Neutrophil (primary cell): Measurements from ENCODE around the gene MAMDC2.

ENCODE experiments used
- H3K27ac ChIP-seq: fragments of 200-600 bp; sonication (generic); 2 replicates; pipeline ENCODE4 v1.5.1; 2016; ENCODE audit warnings: mild to moderate bottlenecking, moderate library complexity
- H3K27me3 ChIP-seq: fragments of 200-600 bp; sonication (generic); 2 replicates; pipeline ENCODE4 v1.6.0; 2016; ENCODE audit warnings: mild to moderate bottlenecking
- H3K36me3 ChIP-seq: fragments of 200-600 bp; sonication (generic); 2 replicates; pipeline ENCODE4 v1.5.1; 2017
- H3K4me1 ChIP-seq, 2 experiments: fragments of 200-600 bp in 1 of 2; sonication (generic) in 1 of 2; 1 replicate in 1 of 2; 2 replicates in 1 of 2; pipeline versions ENCODE4 v1.5.1 to v1.6.1; 2013 to 2016; ENCODE audit warnings: low read depth in 1 of 2, low read length in 1 of 2, mild to moderate bottlenecking in 1 of 2, moderate library complexity in 1 of 2; ENCODE audit not compliant: control insufficient read depth in 1 of 2, insufficient read depth in 1 of 2
- H3K4me3 ChIP-seq, 2 experiments: fragments of 200-600 bp in 1 of 2; sonication (generic) in 1 of 2; 1 replicate in 1 of 2; 2 replicates in 1 of 2; pipeline ENCODE4 v1.5.1; 2013 to 2016; ENCODE audit warnings: low read depth in 1 of 2, low read length in 1 of 2, mild to moderate bottlenecking in 1 of 2, moderate library complexity in 1 of 2
- H3K9me3 ChIP-seq: fragments of 200-600 bp; sonication (generic); 2 replicates; pipeline ENCODE4 v1.5.1; 2016
- CTCF ChIP-seq: fragments of 200-600 bp; sonication (generic); IDR thresholded peaks from 2 replicates; pipeline ENCODE4 v1.5.1; 2016; ENCODE audit warnings: antibody characterized with exemption

MAMDC2 gene

GRCh38 chr9:70133253-70134208, 89.9 kb downstream of the MAMDC2 start:
- no peak overlapping the region for H3K4me3 ChIP-seq
- no peaks in the 10 kb centered on the region for H3K36me3 ChIP-seq
- H3K27ac ChIP-seq: no peak overlapping the region
- H3K4me1 ChIP-seq: no peaks in the 10 kb centered on the region
- no peaks in the 10 kb centered on the region for H3K9me3 ChIP-seq
- no peaks in the 10 kb centered on the region for H3K27me3 ChIP-seq
- TF ChIP-seq CTCF: no peak

- H3K4me3 ChIP-seq: no peak overlapping the region
- no peaks in the 10 kb centered on the region for H3K4me1 ChIP-seq
- no peak for TF ChIP-seq CTCF
- H3K27me3 ChIP-seq: no peaks in the 10 kb centered on the region
- H3K27ac ChIP-seq: no peak overlapping the region
- H3K9me3 ChIP-seq: no peaks in the 10 kb centered on the region
- H3K36me3 ChIP-seq: no peaks in the 10 kb centered on the region
Measured at GRCh38 chr9:70134360-70134759, 90.7 kb downstream of the MAMDC2 start.

- Histone ChIP-seq H3K27me3 (no peaks in the 10 kb centered on the region), H3K27ac (no peak overlapping the region), H3K36me3 (no peaks in the 10 kb centered on the region), H3K4me3 (no peak overlapping the region), H3K9me3 (no peaks in the 10 kb centered on the region), H3K4me1 (no peaks in the 10 kb centered on the region)
- no peak for TF ChIP-seq CTCF
Measured at GRCh38 chr9:70135176-70135575, 91.5 kb downstream of the MAMDC2 start.

GRCh38 chr9:70136632-70137031, 93.0 kb downstream of the MAMDC2 start:
- no peaks in the 10 kb centered on the region for H3K36me3 ChIP-seq

GRCh38 chr9:70137577-70137976, 93.9 kb downstream of the MAMDC2 start:
- TF ChIP-seq CTCF: no peak

More at GRCh38 chr9:70136632-70137031, 93.0 kb downstream of the MAMDC2 start:
- no peak overlapping the region for H3K27ac ChIP-seq
- no peaks in the 10 kb centered on the region for H3K27me3 ChIP-seq
- H3K4me3 ChIP-seq: no peak overlapping the region
- H3K9me3 ChIP-seq: no peaks in the 10 kb centered on the region
- no peak for TF ChIP-seq CTCF
- H3K4me1 ChIP-seq: no peaks in the 10 kb centered on the region

More at GRCh38 chr9:70137577-70137976, 93.9 kb downstream of the MAMDC2 start:
- H3K27ac ChIP-seq: no peak overlapping the region
- H3K27me3 ChIP-seq: no peaks in the 10 kb centered on the region
- no peak overlapping the region for H3K4me3 ChIP-seq
- no peaks in the 10 kb centered on the region for H3K36me3 ChIP-seq
- no peaks in the 10 kb centered on the region for H3K9me3 ChIP-seq
- no peaks in the 10 kb centered on the region for H3K4me1 ChIP-seq
